ENCODE results near the gene PPM1M.

PPM1M gene

DNA sequence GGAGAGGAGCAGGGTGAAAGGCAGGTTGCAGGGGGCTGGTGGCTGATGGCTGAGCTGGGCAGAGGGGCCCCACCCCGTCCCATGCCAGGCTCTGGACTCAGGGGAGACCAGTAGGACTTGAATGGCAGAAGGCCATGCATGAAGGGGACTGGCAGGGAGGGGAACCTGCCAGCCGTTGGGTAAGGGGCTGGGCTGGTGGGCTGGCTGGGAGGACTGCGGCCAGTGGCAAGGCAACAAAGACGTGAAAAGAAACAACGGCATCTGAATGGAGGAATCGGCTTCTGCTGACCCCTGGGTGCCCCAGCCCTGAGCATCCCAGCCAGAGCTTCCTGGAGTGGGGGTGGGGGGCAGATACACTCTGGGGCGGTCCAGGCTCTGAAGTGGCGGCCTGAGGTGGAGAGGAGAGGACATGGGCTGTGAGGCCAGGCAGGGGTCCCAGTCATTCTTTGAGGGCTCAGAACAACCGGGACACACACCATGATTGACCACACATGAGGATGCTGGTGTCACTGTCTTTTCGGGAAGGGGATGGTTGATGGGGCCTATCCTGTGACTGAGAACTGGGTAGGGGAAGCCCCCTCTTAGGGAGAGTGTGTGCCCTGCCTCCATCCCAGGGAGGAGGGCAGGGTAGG lies 53.8 kb downstream of the PPM1M start:
- no peak for DNase-seq

Measured in effector CD8-positive, alpha-beta T cell (primary cell).